GM12892 (cell line): ENCODE data around the gene AUH.

ENCODE experiments used
- DNase-seq: peaks from one replicate; pipeline ENCODE4 v3.0.0; 2011; ENCODE audit not compliant: insufficient read length
- FAIRE-seq: peaks from 2 replicates; lab custom pipeline; 2011; peaks lifted over from hg19 to GRCh38; lab: Jason Lieb, UNC
- POLR2A ChIP-seq: IDR thresholded peaks from 2 replicates; pipeline ENCODE4 v1.6.1; 2011; ENCODE audit warnings: low read depth, low read length, control low read depth
- POLR2AphosphoS5 ChIP-seq: IDR thresholded peaks from 2 replicates; pipeline ENCODE4 v1.6.1; 2011; ENCODE audit warnings: low read depth, low read length, control low read depth
- TAF1 ChIP-seq: IDR thresholded peaks from 2 replicates; pipeline ENCODE4 v1.6.1; 2011; ENCODE audit warnings: low read depth, mild to moderate bottlenecking, control low read depth, low read length, borderline replicate concordance

The AUH gene

DNA sequence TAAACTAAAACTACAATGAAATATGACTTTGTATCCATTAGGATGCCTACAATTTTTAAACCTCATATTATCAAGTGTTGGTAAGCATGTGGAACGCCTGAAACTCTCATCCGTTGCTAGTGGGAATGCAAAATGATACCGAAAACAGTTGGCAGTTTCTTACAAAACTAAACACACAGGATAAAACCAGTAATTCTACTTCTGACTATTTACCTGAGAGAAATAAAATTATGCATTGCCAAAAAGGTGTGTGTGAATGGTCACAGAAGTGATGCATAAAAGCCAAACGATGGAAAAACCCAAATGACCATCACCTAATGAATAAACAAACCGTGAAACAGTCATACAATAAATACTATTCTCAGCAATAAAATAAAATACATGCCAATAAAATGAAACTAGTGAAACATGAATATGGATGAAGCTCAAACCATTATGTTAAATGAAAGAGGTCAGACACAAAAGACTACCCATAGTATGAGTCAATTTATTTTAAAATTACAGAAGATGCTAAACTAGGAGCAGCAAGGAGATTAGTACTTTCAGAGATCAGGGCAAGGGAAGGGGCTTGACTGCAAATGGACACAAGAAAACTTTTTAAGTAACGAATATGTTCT lies 13.4 kb downstream of the AUH start:
- TF ChIP-seq TAF1 (no peak), POLR2A (no peak), POLR2AphosphoS5 (no peak)
- DNase-seq: no peak
- peak; percentile 36 for FAIRE-seq

DNA sequence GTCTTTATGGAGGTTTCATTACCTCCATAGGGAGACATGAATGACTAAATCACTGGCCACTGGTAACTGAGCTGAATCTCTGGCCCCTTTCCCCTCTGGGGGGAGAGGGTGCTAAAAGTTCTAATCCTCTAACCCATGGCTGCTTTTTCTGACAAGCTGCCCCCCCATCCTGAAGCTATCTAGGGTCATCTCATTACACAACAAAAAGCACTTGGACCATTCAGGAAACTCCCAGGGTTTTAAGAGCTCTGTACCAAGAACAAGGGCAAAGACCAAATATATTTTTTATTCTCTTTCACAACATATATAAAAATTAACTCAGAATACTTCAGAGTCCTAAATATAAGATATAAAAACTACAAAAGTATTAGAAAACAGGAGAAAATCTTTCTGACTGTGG lies 14.3 kb downstream of the AUH start:
- no peak for DNase-seq
- FAIRE-seq: no peak
- TF ChIP-seq TAF1 (no peak), POLR2A (no peak), POLR2AphosphoS5 (no peak)

DNA sequence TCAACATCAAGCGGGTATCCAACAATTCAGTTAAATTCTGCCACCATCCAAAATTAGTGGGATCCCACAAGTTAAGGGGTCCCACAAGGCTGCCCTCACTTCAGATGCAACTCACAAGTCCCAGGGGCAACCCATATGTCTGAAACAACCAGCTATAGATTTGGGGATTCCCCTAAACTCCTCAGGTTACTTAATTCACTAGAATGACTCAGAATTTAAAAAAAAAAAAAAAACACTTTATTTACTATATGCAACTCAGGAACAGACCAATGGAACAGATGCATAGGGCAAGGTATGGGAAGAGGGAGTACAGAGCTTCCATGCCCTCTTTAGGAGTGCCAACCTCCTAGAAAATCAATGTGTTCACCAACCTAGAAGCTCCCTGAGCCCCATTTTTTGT lies 15.1 kb downstream of the AUH start:
- TF ChIP-seq POLR2AphosphoS5 (no peak), TAF1 (no peak), POLR2A (no peak)
- DNase-seq: no peak
- no peak for FAIRE-seq

DNA sequence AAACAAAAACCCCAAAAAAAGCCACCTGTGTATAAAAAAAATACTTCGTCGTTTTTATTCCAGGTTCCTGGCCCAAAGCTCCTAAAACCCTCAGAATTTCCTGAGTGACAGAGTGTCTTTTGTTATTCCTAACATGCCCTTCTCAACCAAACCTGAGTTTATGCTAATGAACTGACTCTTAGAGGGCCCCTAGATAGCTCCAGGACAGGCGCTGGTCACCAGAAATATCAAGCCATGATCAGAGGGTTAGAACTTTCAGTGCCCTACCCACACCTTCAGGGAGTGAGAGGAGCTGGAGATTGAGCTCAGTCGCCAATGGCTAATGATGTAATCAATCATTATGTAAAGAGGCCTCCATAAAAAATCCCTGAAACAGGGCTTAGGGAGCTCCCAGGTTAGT lies 15.7 kb downstream of the AUH start:
- TF ChIP-seq POLR2A (no peak), POLR2AphosphoS5 (no peak), TAF1 (no peak)
- DNase-seq (no peak), FAIRE-seq (no peak)

DNA sequence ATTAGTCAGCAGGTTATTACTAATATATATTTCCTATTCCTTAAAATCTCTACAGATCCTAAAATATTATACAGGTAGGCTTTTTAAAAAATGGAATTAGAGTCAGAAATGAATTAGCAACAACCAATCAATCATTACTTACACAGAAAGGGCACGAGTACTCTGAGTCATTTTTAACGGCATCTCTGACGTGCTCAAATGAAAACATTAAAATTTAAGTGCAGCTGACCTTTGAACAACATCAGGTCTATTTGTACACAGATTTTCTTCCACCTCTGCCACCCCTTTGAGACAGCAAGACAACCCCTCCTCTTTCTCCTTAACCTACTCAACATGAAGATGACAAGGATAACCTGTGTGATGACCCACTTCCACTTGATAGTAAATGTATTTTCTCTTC lies 19.1 kb downstream of the AUH start:
- no peak for DNase-seq
- TF ChIP-seq TAF1: no peak
- no peak for TF ChIP-seq POLR2AphosphoS5
- TF ChIP-seq POLR2A: no peak
- FAIRE-seq: no peak

GRCh38 chr9:91341749-91342148 lies 20.0 kb downstream of the AUH start:
- no peak for TF ChIP-seq POLR2A
- TF ChIP-seq POLR2AphosphoS5: no peak
- no peak for TF ChIP-seq TAF1
- no peak for DNase-seq
- no peak for FAIRE-seq

- TF ChIP-seq POLR2A: no peak
- TF ChIP-seq POLR2AphosphoS5: no peak
- FAIRE-seq (no peak), DNase-seq (no peak)
These were observed 20.4 kb downstream of the AUH start for GRCh38 chr9:91341258-91341746.

GRCh38 chr9:91340395-91340967 lies 21.2 kb downstream of the AUH start:
- no peak for DNase-seq
- TF ChIP-seq POLR2A (no peak), POLR2AphosphoS5 (no peak), TAF1 (no peak)
- no peak for FAIRE-seq

- FAIRE-seq (no peak), DNase-seq (no peak)
- TF ChIP-seq TAF1 (no peak), POLR2A (no peak), POLR2AphosphoS5 (no peak)
These were observed 23.0 kb downstream of the AUH start for GRCh38 chr9:91338681-91339080.

DNA sequence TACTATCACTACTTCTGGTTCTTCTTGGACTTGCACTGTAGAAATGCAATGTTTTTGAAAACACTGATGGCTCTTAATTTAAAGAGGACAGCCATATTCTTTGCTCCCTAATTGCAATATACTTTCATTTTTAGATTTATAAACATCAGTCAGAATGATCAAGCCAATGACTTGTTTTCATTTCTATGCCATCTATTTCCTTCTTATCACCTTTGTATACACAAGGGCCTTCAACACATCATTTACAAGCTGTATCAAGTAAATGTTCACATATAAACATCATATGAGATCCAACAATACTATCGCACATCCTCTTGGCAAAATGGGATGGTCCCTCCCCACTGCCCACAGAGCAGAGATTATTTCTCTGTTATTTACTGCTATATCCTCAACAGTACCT lies 24.9 kb downstream of the AUH start:
- FAIRE-seq (no peak), DNase-seq (no peak)
- TF ChIP-seq POLR2A (no peak), TAF1 (no peak), POLR2AphosphoS5 (no peak)

DNA sequence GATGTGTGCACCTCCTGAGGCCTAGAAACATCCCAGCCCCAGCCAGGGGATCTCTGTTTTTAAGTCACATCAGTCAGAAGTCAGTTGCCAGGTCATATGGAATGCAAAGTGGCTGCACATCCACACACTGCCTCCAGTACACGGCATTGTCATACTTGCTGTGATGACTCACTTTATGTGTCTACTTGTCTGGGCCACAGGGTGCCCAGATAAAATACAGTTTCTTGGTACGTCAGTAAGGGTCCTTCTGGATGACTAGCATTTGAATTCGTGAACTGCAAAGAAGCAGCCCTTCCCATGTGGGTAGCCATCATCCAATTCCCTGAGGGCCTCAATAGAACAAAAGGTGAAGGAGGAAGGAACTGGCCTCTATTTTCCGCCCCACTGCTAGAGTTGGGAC lies 27.7 kb downstream of the AUH start:
- no peak for FAIRE-seq
- TF ChIP-seq TAF1 (no peak), POLR2AphosphoS5 (no peak), POLR2A (no peak)

DNA sequence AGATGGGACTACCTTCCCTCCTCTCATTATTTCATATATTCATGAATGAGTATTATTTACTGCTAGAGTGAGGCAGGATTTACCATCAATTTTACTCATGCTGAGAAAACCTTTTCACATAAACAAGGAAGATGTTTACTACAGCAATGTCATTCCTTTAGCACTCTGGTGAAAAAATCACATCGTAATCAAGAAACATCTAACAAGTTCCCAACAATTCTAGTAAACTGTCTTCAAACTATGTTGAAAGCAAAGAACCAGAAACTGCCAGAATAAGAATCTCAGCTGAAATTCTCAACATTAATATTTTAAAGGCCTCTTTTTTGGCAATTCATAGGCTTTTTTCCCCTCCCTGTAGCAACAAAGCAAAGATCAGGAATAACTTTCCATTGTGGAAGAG lies 28.2 kb downstream of the AUH start:
- FAIRE-seq: no peak
- TF ChIP-seq POLR2AphosphoS5: no peak
- TF ChIP-seq TAF1: no peak
- TF ChIP-seq POLR2A: no peak
- DNase-seq: no peak

More for the DNA sequence above, 27.7 kb downstream of the AUH start:
- no peak for DNase-seq
